GM12865 (cell line): ENCODE data around the gene NAT10.
"Not testable (repeated sequence)": the region's sequence is repeated elsewhere in the genome, so short reads cannot be mapped to it uniquely, and the experiment has no call there.

Experiments
- DNase-seq: peaks from one replicate; pipeline ENCODE4 v3.0.0; 2010; ENCODE audit warnings: low read depth
- H3K4me3 ChIP-seq: 2 replicates; pipeline ENCODE4 v1.5.1; 2011; ENCODE audit warnings: mild to moderate bottlenecking, low read depth, low read length, control low read depth
- CTCF ChIP-seq: IDR thresholded peaks from 2 replicates; pipeline ENCODE4 v1.5.1; 2011; ENCODE audit warnings: low read length, control low read depth, low read depth, inconsistent platforms; ENCODE audit not compliant: insufficient read depth; ENCODE audit errors: missing control alignments

NAT10 gene

DNA sequence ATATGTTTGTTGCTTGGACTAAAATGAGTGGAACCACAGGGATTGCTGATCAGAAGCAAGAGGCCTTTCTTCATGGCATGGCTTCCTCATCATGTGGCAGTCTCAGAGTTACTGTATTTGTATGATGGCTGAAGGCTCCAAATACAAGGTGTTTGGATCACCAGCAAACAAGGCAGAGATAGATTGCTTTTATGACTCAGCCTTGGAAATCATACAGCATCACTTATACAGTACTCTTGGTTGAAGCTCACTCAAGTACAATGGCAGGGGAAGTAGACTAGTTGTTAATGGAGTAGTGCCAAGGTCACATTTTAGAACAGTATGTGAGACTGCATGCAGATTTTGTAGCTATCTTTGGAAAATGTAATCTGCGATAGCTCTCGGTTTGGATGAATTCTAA lies 37.3 kb upstream of the NAT10 start:
- no peak for DNase-seq
- no peak overlapping the region for H3K4me3 ChIP-seq
- no peak for TF ChIP-seq CTCF

- DNase-seq, H3K4me3 ChIP-seq: not testable (repeated sequence)
Measured at GRCh38 chr11:34071306-34071705, 34.1 kb upstream of the NAT10 start.

DNA sequence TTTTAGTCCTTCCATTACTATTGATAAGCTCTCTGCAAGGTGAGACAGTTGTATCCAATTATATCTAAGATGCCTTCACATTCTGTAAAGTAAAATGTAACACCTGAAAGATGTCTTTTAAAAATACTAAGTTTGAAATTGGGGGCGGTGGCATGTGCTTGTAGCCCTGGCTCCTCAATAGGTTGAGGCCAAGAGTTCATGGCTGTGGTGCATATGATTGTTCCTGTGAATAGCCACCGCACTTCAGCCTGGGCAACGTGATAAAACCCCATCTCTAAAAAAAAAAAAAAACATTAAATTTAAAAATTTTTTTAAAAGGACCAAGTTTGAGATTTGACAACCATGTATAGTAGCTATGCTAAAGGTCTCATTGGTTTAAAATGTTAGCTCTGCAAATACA lies 33.4 kb upstream of the NAT10 start:
- DNase-seq: no peak
- no peak overlapping the region for H3K4me3 ChIP-seq
- no peak for TF ChIP-seq CTCF

GRCh38 chr11:34072832-34073231 lies 32.6 kb upstream of the NAT10 start:
- DNase-seq: no peak
- no peak overlapping the region for H3K4me3 ChIP-seq
- TF ChIP-seq CTCF: no peak

- no peak for TF ChIP-seq CTCF
- DNase-seq: no peak
- no peak overlapping the region for H3K4me3 ChIP-seq
Measured at GRCh38 chr11:34074391-34074790, 31.0 kb upstream of the NAT10 start.

GRCh38 chr11:34075178-34075820 lies 30.1 kb upstream of the NAT10 start:
- H3K4me3 ChIP-seq: no peak overlapping the region
- DNase-seq: no peak
- TF ChIP-seq CTCF: no peak

GRCh38 chr11:34080609-34081008 lies 24.8 kb upstream of the NAT10 start:
- TF ChIP-seq CTCF: no peak
- H3K4me3 ChIP-seq: no peak overlapping the region
- DNase-seq: no peak
